SK-N-SH (cell line): ENCODE measurements around the gene CCNK.

Source experiments
- CTCF ChIP-seq: fragments of 200-600 bp; sonication (generic); IDR thresholded peaks from 2 replicates; pipeline ENCODE4 v1.6.1; 2017; ENCODE audit warnings: antibody characterized with exemption, mild to moderate bottlenecking, moderate library complexity
- POLR2AphosphoS5 ChIP-seq: IDR thresholded peaks from 2 replicates; pipeline ENCODE4 v1.6.1; 2012; ENCODE audit warnings: low read depth, low read length
- SMC3 ChIP-seq: IDR thresholded peaks from 2 replicates; pipeline ENCODE4 v1.6.1; 2012; ENCODE audit warnings: low read depth, low read length, improper control_type of control experiment

- TF ChIP-seq CTCF (no peak), SMC3 (no peak), POLR2AphosphoS5 (no peak)
Observed at GRCh38 chr14:99541677-99542470, 60.7 kb downstream of the CCNK start.
